SK-N-SH (cell line): ENCODE measurements around the gene PCDHGC5. TPM values are rescaled to one million over a fixed set of nuclear protein-coding genes. Genes with fewer than 3 reads are reported as not detected.

Source experiments
- polyA plus RNA-seq, 3 experiments: library from polyadenylated mRNA; depleted of rRNA; stranded (reverse); fragments of >200 nt; gene quantifications; 2 replicates each; pipeline ENCODE4 v1.2.3, GENCODE V29; 2012

PCDHGC5 gene
- polyA plus RNA-seq, 1 of the 3 experiments (the other 2 are of a cell fraction), result 2.0 TPM

Other genes starting within 250 kb of the PCDHGC5 start
- 0.99 and 1.3 TPM in 2 replicates for gene PCDHB15, start 243.7 kb upstream of the PCDHGC5 start, polyA plus RNA-seq (2012; rRNA removed)
- gene SLC25A2, start 185.0 kb upstream of the PCDHGC5 start, polyA plus RNA-seq (2012; rRNA removed), result not detected in 2 replicates
- gene TAF7, start 168.3 kb upstream of the PCDHGC5 start, polyA plus RNA-seq (2012; rRNA removed), result 30.6 and 38.7 TPM in 2 replicates
- 1.2 and 1.6 TPM in 2 replicates for gene PCDHGA1, start 158.6 kb upstream of the PCDHGC5 start, polyA plus RNA-seq (2012; rRNA removed)
- 1.4 and 1.5 TPM in 2 replicates for gene PCDHGA2, start 150.3 kb upstream of the PCDHGC5 start, polyA plus RNA-seq (2012; rRNA removed)
- 0.33 and 0.45 TPM in 2 replicates for gene PCDHGA3, start 145.3 kb upstream of the PCDHGC5 start, polyA plus RNA-seq (2012; rRNA removed)
- 0.63 and 0.77 TPM in 2 replicates for gene PCDHGB1, start 139.0 kb upstream of the PCDHGC5 start, polyA plus RNA-seq (2012; rRNA removed)
- 1.8 and 2.2 TPM in 2 replicates for gene PCDHGA4, start 134.1 kb upstream of the PCDHGC5 start, polyA plus RNA-seq (2012; rRNA removed)
- 3.7 and 4.5 TPM in 2 replicates for gene PCDHGB2, start 129.1 kb upstream of the PCDHGC5 start, polyA plus RNA-seq (2012; rRNA removed)
- 0.57 and 0.71 TPM in 2 replicates for gene PCDHGA5, start 124.9 kb upstream of the PCDHGC5 start, polyA plus RNA-seq (2012; rRNA removed)
- gene PCDHGB3, start 118.8 kb upstream of the PCDHGC5 start, polyA plus RNA-seq (2012; rRNA removed), result 0.53 and 0.63 TPM in 2 replicates
- 1.4 TPM in 2 replicates for gene PCDHGA6, start 115.2 kb upstream of the PCDHGC5 start, polyA plus RNA-seq (2012; rRNA removed)
- 3.4 and 7.8 TPM in 2 replicates for gene PCDHGA7, start 106.3 kb upstream of the PCDHGC5 start, polyA plus RNA-seq (2012; rRNA removed)
- gene PCDHGB4, start 101.4 kb upstream of the PCDHGC5 start, polyA plus RNA-seq (2012; rRNA removed), result 0.37 and 0.64 TPM in 2 replicates
- 0.06 and 0.12 TPM in 2 replicates for gene PCDHGA8, start 96.4 kb upstream of the PCDHGC5 start, polyA plus RNA-seq (2012; rRNA removed)
- gene PCDHGB5, start 91.1 kb upstream of the PCDHGC5 start, polyA plus RNA-seq (2012; rRNA removed), result 0.08 and 0.15 TPM in 2 replicates
- 0.13 and 0.16 TPM in 2 replicates for gene PCDHGA9, start 86.3 kb upstream of the PCDHGC5 start, polyA plus RNA-seq (2012; rRNA removed)
- gene PCDHGB6, start 81.1 kb upstream of the PCDHGC5 start, polyA plus RNA-seq (2012; rRNA removed), result 0.13 and 0.18 TPM in 2 replicates
- gene PCDHGA10, start 76.1 kb upstream of the PCDHGC5 start, polyA plus RNA-seq (2012; rRNA removed), result 1.6 and 2.0 TPM in 2 replicates
- gene PCDHGB7, start 71.4 kb upstream of the PCDHGC5 start, polyA plus RNA-seq (2012; rRNA removed), result 14.2 and 19.1 TPM in 2 replicates
- 0.18 and 0.23 TPM in 2 replicates for gene PCDHGA11, start 68.0 kb upstream of the PCDHGC5 start, polyA plus RNA-seq (2012; rRNA removed)
- 0.03 and 0.05 TPM in 2 replicates for gene PCDHGA12, start 58.6 kb upstream of the PCDHGC5 start, polyA plus RNA-seq (2012; rRNA removed)
- 55.8 and 97.0 TPM in 2 replicates for gene PCDHGC3, start 13.1 kb upstream of the PCDHGC5 start, polyA plus RNA-seq (2012; rRNA removed)
- gene PCDHGC4, start 4.1 kb upstream of the PCDHGC5 start, polyA plus RNA-seq (2012; rRNA removed), result 0.53 and 0.78 TPM in 2 replicates
- gene DIAPH1, start 129.9 kb downstream of the PCDHGC5 start, polyA plus RNA-seq (2012; rRNA removed), result 28.2 and 30.4 TPM in 2 replicates
- 104 and 115 TPM in 2 replicates for gene HDAC3, start 147.8 kb downstream of the PCDHGC5 start, polyA plus RNA-seq (2012; rRNA removed)
- gene RELL2, start 147.9 kb downstream of the PCDHGC5 start, polyA plus RNA-seq (2012; rRNA removed), result 15.6 and 16.1 TPM in 2 replicates
- 49.2 and 58.3 TPM in 2 replicates for gene FCHSD1, start 162.3 kb downstream of the PCDHGC5 start, polyA plus RNA-seq (2012; rRNA removed)
- 5.5 and 6.5 TPM in 2 replicates for gene ARAP3, start 193.1 kb downstream of the PCDHGC5 start, polyA plus RNA-seq (2012; rRNA removed)